GM18519 (cell line): ENCODE data around the gene SLC7A8.

Experiments used
- ATAC-seq: cut with Tn5 transposase; IDR thresholded peaks from one replicate; pipeline ENCODE4 v1.9.1; 2021; ENCODE audit warnings: mild to moderate bottlenecking, moderate library complexity; ENCODE audit not compliant: unreplicated experiment, low FRiP score

Gene SLC7A8

GRCh38 chr14:23076785-23077408 is 106.6 kb downstream of the SLC7A8 start:
- ATAC-seq, result no peak
